GM12878 (cell line): ENCODE measurements around the gene HIP1. TPM values are rescaled to one million over a fixed set of nuclear protein-coding genes. Genes with fewer than 3 reads are reported as not detected.

Source experiments
- ATAC-seq: fragments of 200-7000 bp; cut with Tn5 transposase; 3 replicates; pipeline ENCODE4 v1.9.1; 2020; ENCODE audit warnings: mild to moderate bottlenecking, moderate library complexity
- BruUV-seq: library from RNA; stranded (reverse); fragments of 400-500 nt; replicated peaks from 2 replicates; lab custom pipeline; 2021; lab: Mats Ljungman, UMichigan
- CTCF ChIA-PET: fragments of 300-600 bp; sonication (Branson Sonifier 250); formaldehyde crosslinking; extraction: SDS; loops from one replicate; lab custom pipeline; 2021; ENCODE audit warnings: inconsistent platforms; lab: Yijun Ruan, JAX
- POLR2A ChIA-PET: fragments of 350-600 bp; formaldehyde crosslinking; extraction: SDS; loops from one replicate; lab custom pipeline; 2021; ENCODE audit warnings: inconsistent platforms; lab: Charles Lee
- RAD21 ChIA-PET: fragments of 300-600 bp; sonication (Branson Sonifier 250); formaldehyde crosslinking; loops from one replicate; lab custom pipeline; 2023; ENCODE audit warnings: antibody characterized with exemption; ENCODE audit not compliant: unreplicated experiment; lab: Charles Lee
- SMC1A ChIA-PET: fragments of 300-600 bp; sonication (Branson Sonifier 250); formaldehyde crosslinking; loops from one replicate; lab custom pipeline; 2023; ENCODE audit not compliant: unreplicated experiment, uncharacterized antibody; lab: Charles Lee
- DNase-seq: peaks from one replicate; pipeline ENCODE4 v3.0.0-alpha.2; 2011; ENCODE audit warnings: low read depth, low spot score
- FAIRE-seq: peaks from 3 replicates; lab custom pipeline; 2011; peaks lifted over from hg19 to GRCh38; lab: Jason Lieb, UNC
- H2AFZ ChIP-seq: 2 replicates; pipeline ENCODE4 v1.6.0; 2011; ENCODE audit warnings: low read depth, low read length, control low read depth; ENCODE audit not compliant: control insufficient read depth
- H3K27ac ChIP-seq: 2 replicates; pipeline ENCODE4 v1.5.1; 2011; ENCODE audit warnings: control low read depth; ENCODE audit not compliant: control insufficient read depth, insufficient read depth
- H3K27me3 ChIP-seq, 2 experiments: replicated peaks in 1 of 2; 2 replicates each; pipeline versions ENCODE4 v1.6.0 to v1.6.1; 2011; ENCODE audit warnings: low read length in 1 of 2; ENCODE audit not compliant: control insufficient read depth in 2 of 2, insufficient read depth in 2 of 2
- H3K36me3 ChIP-seq, 2 experiments: 2 replicates each; pipeline ENCODE4 v1.5.1; 2011; ENCODE audit warnings: low read length in 1 of 2; ENCODE audit not compliant: control insufficient read depth in 2 of 2, insufficient read depth in 2 of 2
- H3K4me1 ChIP-seq: 2 replicates; pipeline ENCODE4 v1.6.1; 2011; ENCODE audit warnings: mild to moderate bottlenecking, low read length, moderate library complexity, mixed read lengths; ENCODE audit not compliant: control insufficient read depth, insufficient read depth
- H3K4me2 ChIP-seq: 2 replicates; pipeline ENCODE4 v1.6.0; 2011; ENCODE audit warnings: control low read depth; ENCODE audit not compliant: control insufficient read depth, insufficient read depth
- H3K4me3 ChIP-seq: fragments of 200-600 bp; sonication (generic); 2 replicates; pipeline ENCODE4 v1.5.1; 2016
- H3K79me2 ChIP-seq: 2 replicates; pipeline ENCODE4 v1.6.0; 2011; ENCODE audit warnings: low read length; ENCODE audit not compliant: control insufficient read depth, insufficient read depth
- H3K9ac ChIP-seq: 2 replicates; pipeline ENCODE4 v1.8.0; 2011; ENCODE audit warnings: low read length, control low read depth, mixed read lengths; ENCODE audit not compliant: control insufficient read depth, insufficient read depth
- H3K9me3 ChIP-seq: replicated peaks from 3 replicates; pipeline ENCODE4 v1.5.1; 2011; ENCODE audit warnings: mild to moderate bottlenecking, low read length; ENCODE audit not compliant: control insufficient read depth, insufficient read depth
- H4K20me1 ChIP-seq: 2 replicates; pipeline ENCODE4 v1.6.0; 2011; ENCODE audit not compliant: control insufficient read depth, insufficient read depth
- CBX5 ChIP-seq: sonication (generic); IDR thresholded peaks from 2 replicates; pipeline ENCODE4 v1.6.1; 2016; ENCODE audit warnings: low read depth, moderate library complexity, mild to moderate bottlenecking, inconsistent platforms
- FOS ChIP-seq: IDR thresholded peaks from 3 replicates; pipeline ENCODE4 v1.6.1; 2011; ENCODE audit warnings: borderline replicate concordance; ENCODE audit not compliant: insufficient read length; ENCODE audit errors: extremely low read depth
- GATAD2B ChIP-seq: fragments of 450-650 bp; conservative IDR thresholded peaks from 2 replicates; pipeline ENCODE4 v1.6.1; 2017; ENCODE audit warnings: low read depth, mild to moderate bottlenecking, moderate library complexity
- NFXL1 ChIP-seq: fragments of 450-650 bp; IDR thresholded peaks from 2 replicates; pipeline ENCODE4 v1.6.1; 2017; ENCODE audit warnings: antibody characterized with exemption, mild to moderate bottlenecking, borderline replicate concordance
- POLR2A ChIP-seq: IDR thresholded peaks from 2 replicates; pipeline ENCODE4 v1.6.1; 2011; ENCODE audit warnings: low read depth, mild to moderate bottlenecking, low read length
- POU2F2 ChIP-seq: IDR thresholded peaks from 3 replicates; pipeline ENCODE4 v1.6.1; 2011; ENCODE audit warnings: low read depth, mild to moderate bottlenecking, low read length, borderline replicate concordance
- RUNX3 ChIP-seq: IDR thresholded peaks from 2 replicates; pipeline ENCODE4 v1.6.1; 2012; ENCODE audit warnings: low read length, inconsistent platforms
- SMAD5 ChIP-seq: IDR thresholded peaks from 2 replicates; pipeline ENCODE4 v1.6.1; 2016; ENCODE audit warnings: antibody characterized with exemption, low read depth
- TARDBP ChIP-seq: IDR thresholded peaks from 2 replicates; pipeline ENCODE4 v1.6.1; 2016; ENCODE audit warnings: borderline replicate concordance
- WGBS: methylation state at CpG from one replicate; pipeline ENCODE4 v1.1.6; 2016; ENCODE audit warnings: low lambda C conversion rate; ENCODE audit not compliant: insufficient replicate concordance, insufficient coverage; ENCODE audit errors: missing lambda C conversion rate; 5-methylcytosine and 5-hydroxymethylcytosine counted together
- in situ Hi-C: fragments of 300-500 bp; cut with MboI; formaldehyde crosslinking; loops from 9 replicates; pipeline ENCODE4 v1.14.3; 2018; ENCODE audit warnings: mixed read lengths
- intact Hi-C: fragments of 100-400 bp; cut with micrococcal nuclease; formaldehyde crosslinking; loops from one replicate; pipeline ENCODE4 v1.14.2; 2022; ENCODE audit not compliant: unreplicated experiment
- polyA plus RNA-seq, 11 experiments: library from polyadenylated mRNA; depleted of rRNA in 4 of 11; unstranded in 6 of 11; stranded (reverse) in 5 of 11; fragments of >200 nt; fragmentation: Nextera tagmentation in 4 of 11; fragmentation: Illumina TruSeq in 1 of 11; extraction: Ambion mirVana in 4 of 11; extraction: Trizol in 1 of 11; gene quantifications; 1 replicate in 1 of 11; 2 replicates in 10 of 11; pipeline versions ENCODE4 v1.2.1 to v1.2.3, GENCODE V29; 2011 to 2016; ENCODE audit warnings: inconsistent platforms in 2 of 11, missing spikeins in 2 of 11, low read depth in 1 of 11
- total RNA-seq, 4 experiments: library from RNA; depleted of rRNA in 3 of 4; stranded (reverse); fragments of >200 nt in 3 of 4; fragmentation: Illumina TruSeq in 1 of 4; extraction: Trizol in 1 of 4; gene quantifications; 2 replicates each; pipeline versions ENCODE4 v1.2.1 to v1.2.3, GENCODE V29; 2013 to 2021
- TF ChIP-seq, protein P1 (sequence below): fragments of 450-650 bp; IDR thresholded peaks from 2 replicates; pipeline ENCODE4 v1.6.1; 2017; ENCODE audit warnings: antibody characterized with exemption, mild to moderate bottlenecking, moderate library complexity
- TF ChIP-seq, protein P2 (sequence below): fragments of 450-650 bp; conservative IDR thresholded peaks from 2 replicates; pipeline ENCODE4 v1.6.1; 2017; ENCODE audit warnings: mild to moderate bottlenecking, moderate library complexity
- TF ChIP-seq, protein P3 (sequence below): fragments of 450-650 bp; formaldehyde crosslinking; IDR thresholded peaks from 2 replicates; pipeline ENCODE4 v1.5.0; 2022; ENCODE audit warnings: mild to moderate bottlenecking, missing genetic modification characterization

Gene HIP1
- total and polyA plus RNA-seq, 10 of the 15 experiments (the other 5 are each of a cell fraction or from before 2014, with no cell fraction given), result 1.2 to 9.7 (median 3.2) TPM

DNA sequence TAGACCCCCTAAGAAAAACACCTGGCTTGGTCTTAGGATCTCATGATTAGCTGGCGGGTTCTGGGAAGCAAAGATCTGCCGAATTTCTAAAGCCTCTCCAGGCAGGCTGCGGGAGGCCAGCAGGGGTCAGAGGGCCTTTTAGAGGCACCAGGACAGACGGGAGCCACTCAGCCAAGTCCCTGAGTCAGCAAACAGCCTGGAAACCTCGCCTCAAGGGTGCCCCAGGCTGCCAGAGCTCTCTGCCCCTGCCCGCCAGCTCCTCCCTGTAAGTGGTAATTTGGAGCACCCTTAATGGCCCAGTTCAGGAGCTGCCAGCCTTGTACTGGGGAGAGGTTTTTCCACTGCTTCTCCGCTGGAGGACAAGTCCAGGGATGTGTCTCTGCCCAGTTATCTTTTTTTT, 88.7 kb downstream of the HIP1 start (continued):
- TF ChIP-seq POU2F2 (no peak), CBX5 (no peak), POLR2A (no peak), RUNX3 (no peak), SMAD5 (no peak)
- TF ChIP-seq, protein P1, sequence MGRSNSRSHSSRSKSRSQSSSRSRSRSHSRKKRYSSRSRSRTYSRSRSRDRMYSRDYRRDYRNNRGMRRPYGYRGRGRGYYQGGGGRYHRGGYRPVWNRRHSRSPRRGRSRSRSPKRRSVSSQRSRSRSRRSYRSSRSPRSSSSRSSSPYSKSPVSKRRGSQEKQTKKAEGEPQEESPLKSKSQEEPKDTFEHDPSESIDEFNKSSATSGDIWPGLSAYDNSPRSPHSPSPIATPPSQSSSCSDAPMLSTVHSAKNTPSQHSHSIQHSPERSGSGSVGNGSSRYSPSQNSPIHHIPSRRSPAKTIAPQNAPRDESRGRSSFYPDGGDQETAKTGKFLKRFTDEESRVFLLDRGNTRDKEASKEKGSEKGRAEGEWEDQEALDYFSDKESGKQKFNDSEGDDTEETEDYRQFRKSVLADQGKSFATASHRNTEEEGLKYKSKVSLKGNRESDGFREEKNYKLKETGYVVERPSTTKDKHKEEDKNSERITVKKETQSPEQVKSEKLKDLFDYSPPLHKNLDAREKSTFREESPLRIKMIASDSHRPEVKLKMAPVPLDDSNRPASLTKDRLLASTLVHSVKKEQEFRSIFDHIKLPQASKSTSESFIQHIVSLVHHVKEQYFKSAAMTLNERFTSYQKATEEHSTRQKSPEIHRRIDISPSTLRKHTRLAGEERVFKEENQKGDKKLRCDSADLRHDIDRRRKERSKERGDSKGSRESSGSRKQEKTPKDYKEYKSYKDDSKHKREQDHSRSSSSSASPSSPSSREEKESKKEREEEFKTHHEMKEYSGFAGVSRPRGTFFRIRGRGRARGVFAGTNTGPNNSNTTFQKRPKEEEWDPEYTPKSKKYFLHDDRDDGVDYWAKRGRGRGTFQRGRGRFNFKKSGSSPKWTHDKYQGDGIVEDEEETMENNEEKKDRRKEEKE, result no peak

DNA sequence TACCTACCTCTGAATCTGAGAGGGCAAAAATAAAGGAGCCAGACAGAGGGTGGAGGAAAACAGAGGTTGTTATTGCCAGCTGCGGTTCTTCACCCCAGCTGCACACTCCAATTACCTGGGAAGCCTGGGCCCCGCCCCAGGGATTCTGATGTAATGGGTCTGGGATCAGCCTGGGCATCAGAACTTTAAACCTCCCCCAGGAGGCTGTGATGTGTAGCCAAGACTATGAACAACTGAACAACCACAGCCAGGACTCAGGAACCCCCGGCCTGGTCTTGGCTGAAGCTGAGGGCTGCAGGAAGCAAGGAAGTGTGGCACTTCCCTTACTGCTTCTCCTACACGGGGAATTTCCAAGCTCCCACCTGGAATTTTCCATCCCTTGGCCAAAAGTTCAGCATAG, 89.3 kb downstream of the HIP1 start:
- no peak overlapping the region for H3K4me3 ChIP-seq
- ATAC-seq, result no peak
- H3K9me3 ChIP-seq, result no peaks in the 10 kb centered on the region
- intact Hi-C loops, result loop anchor here (10.0 kb wide), 1 partner anchor 215 kb away; no protein-coding TSS in a partner anchor
- WGBS, result 25% methylated on average over 4 of the region's 4 CpGs
- no peak for FAIRE-seq
- POLR2A ChIA-PET, result no interaction called here
- RAD21 ChIA-PET, result interaction anchor here (2.0 kb wide), 1 partner anchor 113 kb away, joined by 7 read pairs; no protein-coding TSS in a partner anchor
- CTCF ChIA-PET, result interaction anchor here (1.3 kb wide), 1 partner anchor 371 kb away, joined by 3 read pairs; no protein-coding TSS in a partner anchor
- no peak overlapping the region for H3K27ac ChIP-seq
- H3K36me3 ChIP-seq, result no peaks in the 10 kb centered on the region
- no peaks in the 10 kb centered on the region for H3K79me2 ChIP-seq
- SMC1A ChIA-PET, result interaction anchor here (0.6 to 1.4 kb wide), 3 partner anchors 13 to 371 kb away, joined by 3 to 4 read pairs (median 3); no protein-coding TSS in a partner anchor
- no peaks in the 10 kb centered on the region for H4K20me1 ChIP-seq
- in situ Hi-C loops, result loop anchor here (10.0 kb wide), 1 partner anchor 585 kb away; no protein-coding TSS in a partner anchor
- H3K4me2 ChIP-seq, result no peak overlapping the region
- H2AFZ ChIP-seq, result no peak overlapping the region
- H3K9ac ChIP-seq, result no peak overlapping the region
- no peaks in the 10 kb centered on the region for H3K4me1 ChIP-seq
- DNase-seq, result no peak
- H3K27me3 ChIP-seq, result no peaks in the 10 kb centered on the region
- no TSS peak for BruUV-seq
- no peak for TF ChIP-seq GATAD2B
- TF ChIP-seq NFXL1, result no peak
- no peak for TF ChIP-seq FOS
- TF ChIP-seq, protein P2, sequence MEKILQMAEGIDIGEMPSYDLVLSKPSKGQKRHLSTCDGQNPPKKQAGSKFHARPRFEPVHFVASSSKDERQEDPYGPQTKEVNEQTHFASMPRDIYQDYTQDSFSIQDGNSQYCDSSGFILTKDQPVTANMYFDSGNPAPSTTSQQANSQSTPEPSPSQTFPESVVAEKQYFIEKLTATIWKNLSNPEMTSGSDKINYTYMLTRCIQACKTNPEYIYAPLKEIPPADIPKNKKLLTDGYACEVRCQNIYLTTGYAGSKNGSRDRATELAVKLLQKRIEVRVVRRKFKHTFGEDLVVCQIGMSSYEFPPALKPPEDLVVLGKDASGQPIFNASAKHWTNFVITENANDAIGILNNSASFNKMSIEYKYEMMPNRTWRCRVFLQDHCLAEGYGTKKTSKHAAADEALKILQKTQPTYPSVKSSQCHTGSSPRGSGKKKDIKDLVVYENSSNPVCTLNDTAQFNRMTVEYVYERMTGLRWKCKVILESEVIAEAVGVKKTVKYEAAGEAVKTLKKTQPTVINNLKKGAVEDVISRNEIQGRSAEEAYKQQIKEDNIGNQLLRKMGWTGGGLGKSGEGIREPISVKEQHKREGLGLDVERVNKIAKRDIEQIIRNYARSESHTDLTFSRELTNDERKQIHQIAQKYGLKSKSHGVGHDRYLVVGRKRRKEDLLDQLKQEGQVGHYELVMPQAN, result no peak
- no peak for TF ChIP-seq TARDBP
- TF ChIP-seq RUNX3, result no peak
- TF ChIP-seq, protein P3, sequence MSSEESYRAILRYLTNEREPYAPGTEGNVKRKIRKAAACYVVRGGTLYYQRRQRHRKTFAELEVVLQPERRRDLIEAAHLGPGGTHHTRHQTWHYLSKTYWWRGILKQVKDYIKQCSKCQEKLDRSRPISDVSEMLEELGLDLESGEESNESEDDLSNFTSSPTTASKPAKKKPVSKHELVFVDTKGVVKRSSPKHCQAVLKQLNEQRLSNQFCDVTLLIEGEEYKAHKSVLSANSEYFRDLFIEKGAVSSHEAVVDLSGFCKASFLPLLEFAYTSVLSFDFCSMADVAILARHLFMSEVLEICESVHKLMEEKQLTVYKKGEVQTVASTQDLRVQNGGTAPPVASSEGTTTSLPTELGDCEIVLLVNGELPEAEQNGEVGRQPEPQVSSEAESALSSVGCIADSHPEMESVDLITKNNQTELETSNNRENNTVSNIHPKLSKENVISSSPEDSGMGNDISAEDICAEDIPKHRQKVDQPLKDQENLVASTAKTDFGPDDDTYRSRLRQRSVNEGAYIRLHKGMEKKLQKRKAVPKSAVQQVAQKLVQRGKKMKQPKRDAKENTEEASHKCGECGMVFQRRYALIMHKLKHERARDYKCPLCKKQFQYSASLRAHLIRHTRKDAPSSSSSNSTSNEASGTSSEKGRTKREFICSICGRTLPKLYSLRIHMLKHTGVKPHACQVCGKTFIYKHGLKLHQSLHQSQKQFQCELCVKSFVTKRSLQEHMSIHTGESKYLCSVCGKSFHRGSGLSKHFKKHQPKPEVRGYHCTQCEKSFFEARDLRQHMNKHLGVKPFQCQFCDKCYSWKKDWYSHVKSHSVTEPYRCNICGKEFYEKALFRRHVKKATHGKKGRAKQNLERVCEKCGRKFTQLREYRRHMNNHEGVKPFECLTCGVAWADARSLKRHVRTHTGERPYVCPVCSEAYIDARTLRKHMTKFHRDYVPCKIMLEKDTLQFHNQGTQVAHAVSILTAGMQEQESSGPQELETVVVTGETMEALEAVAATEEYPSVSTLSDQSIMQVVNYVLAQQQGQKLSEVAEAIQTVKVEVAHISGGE (CRISPR knock-in tag), result no peak
